ENCODE data around the gene ZNF384. TPM values are rescaled to one million over a fixed set of nuclear protein-coding genes. Genes with fewer than 3 reads are reported as not detected.

Gene ZNF384
- total RNA-seq, 4 donors from 2014 or later: 26.2 to 52.5 (median 38.2) TPM

GRCh38 chr12:6639151-6639801 is 49.9 kb downstream of the ZNF384 start:
- no peaks in the 10 kb centered on the region for H3K27me3 ChIP-seq
- TF ChIP-seq POLR2A (IDR thresholded peaks at IDR 0.05): no peak
- TF ChIP-seq, protein P1, sequence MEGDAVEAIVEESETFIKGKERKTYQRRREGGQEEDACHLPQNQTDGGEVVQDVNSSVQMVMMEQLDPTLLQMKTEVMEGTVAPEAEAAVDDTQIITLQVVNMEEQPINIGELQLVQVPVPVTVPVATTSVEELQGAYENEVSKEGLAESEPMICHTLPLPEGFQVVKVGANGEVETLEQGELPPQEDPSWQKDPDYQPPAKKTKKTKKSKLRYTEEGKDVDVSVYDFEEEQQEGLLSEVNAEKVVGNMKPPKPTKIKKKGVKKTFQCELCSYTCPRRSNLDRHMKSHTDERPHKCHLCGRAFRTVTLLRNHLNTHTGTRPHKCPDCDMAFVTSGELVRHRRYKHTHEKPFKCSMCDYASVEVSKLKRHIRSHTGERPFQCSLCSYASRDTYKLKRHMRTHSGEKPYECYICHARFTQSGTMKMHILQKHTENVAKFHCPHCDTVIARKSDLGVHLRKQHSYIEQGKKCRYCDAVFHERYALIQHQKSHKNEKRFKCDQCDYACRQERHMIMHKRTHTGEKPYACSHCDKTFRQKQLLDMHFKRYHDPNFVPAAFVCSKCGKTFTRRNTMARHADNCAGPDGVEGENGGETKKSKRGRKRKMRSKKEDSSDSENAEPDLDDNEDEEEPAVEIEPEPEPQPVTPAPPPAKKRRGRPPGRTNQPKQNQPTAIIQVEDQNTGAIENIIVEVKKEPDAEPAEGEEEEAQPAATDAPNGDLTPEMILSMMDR (IDR thresholded peaks at IDR 0.05): no peak
- no peak for TF ChIP-seq EP300 (IDR thresholded peaks at IDR 0.05)
- no peak for DNase-seq (ENCODE audit: low spot score in 2 of 2)
- no peaks in the 10 kb centered on the region for H3K4me1 ChIP-seq
- peak overlapping the region in 2 of 4 donors; percentile 26 to 55 for H3K27ac ChIP-seq
- no peak overlapping the region for H3K4me3 ChIP-seq
- no peaks in the 10 kb centered on the region for H3K36me3 ChIP-seq
- 67 to 77% methylated on average over 11 of the region's 11 CpGs for WGBS, 2 donors
- H3K9me3 ChIP-seq: no peaks in the 10 kb centered on the region

- peak overlapping the region in 3 of 4 donors; percentile 26 to 56 (median 55) for H3K27ac ChIP-seq
- 68 to 69% methylated on average over 9 of the region's 9 CpGs for WGBS, 2 donors
- TF ChIP-seq, protein P1 (IDR thresholded peaks at IDR 0.05): no peak
- TF ChIP-seq POLR2A (IDR thresholded peaks at IDR 0.05): no peak
- TF ChIP-seq EP300 (IDR thresholded peaks at IDR 0.05): no peak
- H3K27me3 ChIP-seq: no peaks in the 10 kb centered on the region
- H3K4me3 ChIP-seq: no peak overlapping the region
- H3K9me3 ChIP-seq: no peaks in the 10 kb centered on the region
- H3K36me3 ChIP-seq: no peaks in the 10 kb centered on the region
- H3K4me1 ChIP-seq: peaks cover 0 to 3% (median 0%) of the 10 kb centered on the region in 4 donors
- no peak for DNase-seq (ENCODE audit: low spot score in 2 of 2)
Measured at GRCh38 chr12:6638305-6638704, 50.9 kb downstream of the ZNF384 start.

GRCh38 chr12:6635856-6636531 is 53.2 kb downstream of the ZNF384 start, which contains the start of gene LPAR5:
LPAR5 (minus strand) TSS chr12:6635959; CDS start chr12:6621248, 14,711 bp downstream.
- Histone ChIP-seq H3K36me3 (no peaks in the 10 kb centered on the region), H3K4me1 (peaks cover 0 to 26% (median 12%) of the 10 kb centered on the region in 4 donors), H3K27me3 (peaks cover 0 to 9% of the 10 kb centered on the region in 2 donors), H3K4me3 (peak within 1 kb of the TSS in 2 of 4 donors; percentile 15 to 37), H3K9me3 (no peaks in the 10 kb centered on the region), H3K27ac (peak within 1 kb of the TSS in 3 of 4 donors; percentile 51 to 78 (median 60))
- DNase-seq (ENCODE audit: low spot score in 2 of 2): peak in 1 of 2 donors; percentile 24
- TF ChIP-seq POLR2A (IDR thresholded peaks at IDR 0.05) (peak; percentile 19 to 21), EP300 (IDR thresholded peaks at IDR 0.05) (no peak)
- TF ChIP-seq, protein P1 (IDR thresholded peaks at IDR 0.05): no peak
- WGBS, 2 donors: 56% methylated on average over 18 of the region's 18 CpGs

- H3K27me3 ChIP-seq: peaks cover 0 to 14% of the 10 kb centered on the region in 2 donors
- no peak for TF ChIP-seq POLR2A (IDR thresholded peaks at IDR 0.05)
- H3K9me3 ChIP-seq: no peaks in the 10 kb centered on the region
- peaks cover 0 to 26% (median 14%) of the 10 kb centered on the region in 4 donors for H3K4me1 ChIP-seq
- peak overlapping the region in 2 of 4 donors; percentile 15 to 37 for H3K4me3 ChIP-seq
- WGBS, 2 donors: 58 to 76% methylated on average over 5 of the region's 5 CpGs
- no peaks in the 10 kb centered on the region for H3K36me3 ChIP-seq
- peak overlapping the region in 3 of 4 donors; percentile 51 to 78 (median 60) for H3K27ac ChIP-seq
- no peak for DNase-seq (ENCODE audit: low spot score in 2 of 2)
Measured at GRCh38 chr12:6635375-6635855, 53.8 kb downstream of the ZNF384 start.

GRCh38 chr12:6632026-6632983 is 56.9 kb downstream of the ZNF384 start:
- no peaks in the 10 kb centered on the region for H3K36me3 ChIP-seq
- H3K27me3 ChIP-seq: peaks cover 0 to 14% of the 10 kb centered on the region in 2 donors
- no peaks in the 10 kb centered on the region for H3K9me3 ChIP-seq
- peak overlapping the region in 3 of 4 donors; percentile 67 to 77 (median 72) for H3K27ac ChIP-seq
- peaks cover 0 to 26% (median 14%) of the 10 kb centered on the region in 4 donors for H3K4me1 ChIP-seq
- 41 to 43% methylated on average over 21 of the region's 21 CpGs for WGBS, 2 donors
- peak overlapping the region in 1 of 4 donors; percentile 15 for H3K4me3 ChIP-seq
- TF ChIP-seq EP300 (IDR thresholded peaks at IDR 0.05) (peak in 1 of 2 donors; percentile 36), POLR2A (IDR thresholded peaks at IDR 0.05) (no peak)
- TF ChIP-seq, protein P1 (IDR thresholded peaks at IDR 0.05): no peak
- no peak for DNase-seq (ENCODE audit: low spot score in 2 of 2)
